Calu3 (cell line): Measurements from ENCODE around the gene ZFP36L2. TPM values are rescaled to one million over a fixed set of nuclear protein-coding genes. Genes with fewer than 3 reads are reported as not detected.

Experiments used
- BruUV-seq: library from RNA; stranded (reverse); fragments of 400-500 nt; replicated peaks from 2 replicates; lab custom pipeline; 2021; lab: Mats Ljungman, UMichigan
- CTCF ChIA-PET: fragments of 300-600 bp; sonication (Branson Sonifier 250); formaldehyde crosslinking; loops from one replicate; lab custom pipeline; 2022; ENCODE audit warnings: antibody characterized with exemption; lab: Charles Lee
- DNase-seq: peaks from one replicate; pipeline ENCODE4 v3.0.0; 2022
- H3K27ac Mint-ChIP-seq: one replicate; pipeline ENCODE4 v1.8.0; 2022; ENCODE audit warnings: mixed read lengths; ENCODE audit not compliant: unreplicated experiment
- H3K27me3 Mint-ChIP-seq: one replicate; pipeline ENCODE4 v1.8.0; 2022; ENCODE audit warnings: mixed read lengths; ENCODE audit not compliant: unreplicated experiment
- H3K36me3 Mint-ChIP-seq: one replicate; pipeline ENCODE4 v1.8.0; 2022; ENCODE audit warnings: mild to moderate bottlenecking, moderate library complexity, mixed read lengths; ENCODE audit not compliant: insufficient read depth, unreplicated experiment
- H3K4me1 Mint-ChIP-seq: one replicate; pipeline ENCODE4 v1.8.0; 2022; ENCODE audit warnings: mild to moderate bottlenecking, low read depth, mixed read lengths; ENCODE audit not compliant: unreplicated experiment
- H3K4me3 Mint-ChIP-seq: one replicate; pipeline ENCODE4 v1.8.0; 2022; ENCODE audit warnings: mild to moderate bottlenecking, low read depth, moderate library complexity, mixed read lengths; ENCODE audit not compliant: unreplicated experiment
- H3K9me3 Mint-ChIP-seq: one replicate; pipeline ENCODE4 v1.8.0; 2022; ENCODE audit warnings: low read depth, mixed read lengths; ENCODE audit not compliant: unreplicated experiment
- CTCF ChIP-seq: fragments of 200-600 bp; IDR thresholded peaks from one replicate; pipeline ENCODE4 v1.8.0; 2022; ENCODE audit warnings: antibody characterized with exemption; ENCODE audit not compliant: unreplicated experiment
- intact Hi-C: fragments of 100-400 bp; cut with micrococcal nuclease; formaldehyde crosslinking; loops from one replicate; pipeline ENCODE4 v1.10.0; 2022; ENCODE audit not compliant: unreplicated experiment
- total RNA-seq: library from RNA; stranded (reverse); gene quantifications from 2 replicates; pipeline ENCODE4 v1.2.3, GENCODE V29; 2022

The ZFP36L2 gene
- total RNA-seq, 1 experiment from 2014 or later, result 90.7 TPM

GRCh38 chr2:43223521-43224001 is 2.8 kb downstream of the ZFP36L2 start:
- H3K36me3 Mint-ChIP-seq, result peaks cover 95% of the 10 kb centered on the region
- intact Hi-C loops, result loop anchor here (5.0 kb wide), 2 partner anchors 41 to 56 kb away; no protein-coding TSS in a partner anchor
- no peaks in the 10 kb centered on the region for H3K27me3 Mint-ChIP-seq
- no peak for TF ChIP-seq CTCF
- H3K9me3 Mint-ChIP-seq, result no peaks in the 10 kb centered on the region
- CTCF ChIA-PET, result interaction anchor here (0.6 to 1.0 kb wide), 3 partner anchors 55 to 199 kb away, joined by 3 to 4 read pairs (median 3); no protein-coding TSS in a partner anchor
- peak overlapping the region; percentile 98 for H3K4me3 Mint-ChIP-seq
- no TSS peak for BruUV-seq
- no peak for DNase-seq
- peaks cover 42% of the 10 kb centered on the region for H3K4me1 Mint-ChIP-seq
- peak overlapping the region; percentile 84 for H3K27ac Mint-ChIP-seq

GRCh38 chr2:43222475-43223309 is 3.7 kb downstream of the ZFP36L2 start:
- CTCF ChIA-PET, result interaction anchor here (0.6 to 2.0 kb wide), 8 partner anchors 24 to 199 kb away, joined by 3 to 10 read pairs (median 4); no protein-coding TSS in a partner anchor
- Mint-ChIP-seq H3K4me3 (peak overlapping the region; percentile 98), H3K36me3 (peaks cover 93% of the 10 kb centered on the region), H3K4me1 (peaks cover 37% of the 10 kb centered on the region), H3K9me3 (no peaks in the 10 kb centered on the region), H3K27me3 (no peaks in the 10 kb centered on the region), H3K27ac (peak overlapping the region; percentile 84)
- BruUV-seq, result TSS peak; percentile 36
- no peak for TF ChIP-seq CTCF
- DNase-seq, result no peak
- intact Hi-C loops, result loop anchor here (5.0 kb wide), 2 partner anchors 40 to 55 kb away; no protein-coding TSS in a partner anchor

GRCh38 chr2:43221763-43222474 is 4.5 kb downstream of the ZFP36L2 start:
- Mint-ChIP-seq H3K4me3 (peak overlapping the region; percentile 98), H3K9me3 (no peaks in the 10 kb centered on the region), H3K27me3 (no peaks in the 10 kb centered on the region), H3K36me3 (peaks cover 85% of the 10 kb centered on the region), H3K27ac (peak overlapping the region; percentile 84), H3K4me1 (peaks cover 35% of the 10 kb centered on the region)
- DNase-seq, result peak; percentile 83
- CTCF ChIA-PET, result interaction anchor here (0.5 to 2.0 kb wide), 7 partner anchors 23 to 198 kb away, joined by 3 to 10 read pairs (median 5); no protein-coding TSS in a partner anchor
- intact Hi-C loops, result loop anchor here (2.0 to 5.0 kb wide), 3 partner anchors 40 to 243 kb away; no protein-coding TSS in a partner anchor
- BruUV-seq, result no TSS peak
- TF ChIP-seq CTCF, result no peak
